K562 (cell line): ENCODE measurements around the gene WHAMM. TPM values are rescaled to one million over a fixed set of nuclear protein-coding genes. Genes with fewer than 3 reads are reported as not detected.

Experiments used
- BACH1 ChIP-seq: fragments of 200-800 bp; sonication (Bioruptor generic); IDR thresholded peaks from 2 replicates; pipeline ENCODE4 v1.6.1; 2016; ENCODE audit warnings: missing genetic modification characterization, missing compliant biosample characterization
- BCOR ChIP-seq: fragments of 450-650 bp; IDR thresholded peaks from 2 replicates; pipeline ENCODE4 v1.6.1; 2016
- BRD9 ChIP-seq: fragments of 450-650 bp; IDR thresholded peaks from 2 replicates; pipeline ENCODE4 v1.6.1; 2018; ENCODE audit warnings: low read depth; ENCODE audit not compliant: partially characterized antibody
- CBFA2T2 ChIP-seq: fragments of 450-650 bp; conservative IDR thresholded peaks from 2 replicates; pipeline ENCODE4 v1.6.1; 2017; ENCODE audit warnings: mild to moderate bottlenecking
- CBFB ChIP-seq: sonication (generic); formaldehyde crosslinking; IDR thresholded peaks from 2 replicates; pipeline ENCODE4 v1.4.0; 2020; ENCODE audit warnings: mild to moderate bottlenecking, missing genetic modification reagents
- GATA2 ChIP-seq: sonication (generic); formaldehyde crosslinking; IDR thresholded peaks from 2 replicates; pipeline ENCODE4 v1.4.0; 2020; ENCODE audit warnings: mild to moderate bottlenecking, missing genetic modification reagents
- HLTF ChIP-seq: fragments of 450-650 bp; IDR thresholded peaks from 2 replicates; pipeline ENCODE4 v1.6.1; 2016
- HMGN3 ChIP-seq: IDR thresholded peaks from 2 replicates; pipeline ENCODE4 v1.6.1; 2011; ENCODE audit warnings: borderline replicate concordance, low read depth, mild to moderate bottlenecking, mixed read lengths, low read length; ENCODE audit not compliant: insufficient read length; ENCODE audit errors: extremely low read depth
- HNRNPK ChIP-seq: fragments of 200-400 bp; formaldehyde crosslinking; IDR thresholded peaks from one replicate; pipeline ENCODE4 v1.6.1; 2018; ENCODE audit warnings: mild to moderate bottlenecking, low read depth, low read length; ENCODE audit not compliant: poor library complexity, severe bottlenecking
- IRF1 ChIP-seq: sonication (generic); formaldehyde crosslinking; IDR thresholded peaks from 2 replicates; pipeline ENCODE4 v1.8.0; 2022; ENCODE audit warnings: missing genetic modification reagents, mild to moderate bottlenecking, borderline replicate concordance
- JUND ChIP-seq, 2 experiments: IDR thresholded peaks; 2 replicates in 1 of 2; 3 replicates in 1 of 2; pipeline ENCODE4 v1.6.1; 2011; ENCODE audit warnings: borderline replicate concordance in 2 of 2, low read depth in 2 of 2, low read length in 2 of 2, improper control_type of control experiment in 1 of 2, missing biosample characterization in 1 of 2, missing genetic modification characterization in 1 of 2, missing genetic modification reagents in 1 of 2
- MECOM ChIP-seq: fragments of 250-450 bp; sonication (Bioruptor Pico); IDR thresholded peaks from 2 replicates; pipeline ENCODE4 v1.8.0; 2022; ENCODE audit warnings: inconsistent platforms
- RHOXF2B ChIP-seq: fragments of 250-450 bp; sonication (Bioruptor Pico); conservative IDR thresholded peaks from 2 replicates; pipeline ENCODE4 v1.5.1; 2021
- SRF ChIP-seq, 2 experiments: fragments of 250-450, 450-650 bp in 1 of 2; sonication (Bioruptor Pico) in 1 of 2; sonication (generic) in 1 of 2; formaldehyde crosslinking; IDR thresholded peaks; 2 replicates each; pipeline versions ENCODE4 v1.5.0 to v1.5.1; 2020 to 2022; ENCODE audit warnings: mild to moderate bottlenecking in 1 of 2, missing genetic modification reagents in 1 of 2
- TBP ChIP-seq: optimal IDR thresholded peaks from 2 replicates; pipeline ENCODE3; 2011; ENCODE audit warnings: low read depth, low read length, improper control_type of control experiment
- TFAP4 ChIP-seq: sonication (generic); formaldehyde crosslinking; IDR thresholded peaks from 2 replicates; pipeline ENCODE4 v1.8.0; 2022; ENCODE audit warnings: missing genetic modification reagents, mild to moderate bottlenecking, moderate library complexity, borderline replicate concordance
- TSC22D4 ChIP-seq: fragments of 450-650 bp; IDR thresholded peaks from 2 replicates; pipeline ENCODE4 v1.6.1; 2016; ENCODE audit warnings: missing genetic modification characterization, missing biosample characterization, control low read depth
- XRCC4 ChIP-seq: IDR thresholded peaks from one replicate; pipeline ENCODE4 v1.6.1; 2011; ENCODE audit not compliant: insufficient read depth, insufficient read length; ENCODE audit errors: extremely low read depth
- ZBTB7A ChIP-seq: IDR thresholded peaks from 2 replicates; pipeline ENCODE4 v1.6.1; 2011; ENCODE audit warnings: low read depth, mild to moderate bottlenecking, low read length, moderate library complexity, borderline replicate concordance; ENCODE audit not compliant: control insufficient read depth
- ZNF121 ChIP-seq: sonication (generic); formaldehyde crosslinking; conservative IDR thresholded peaks from 2 replicates; pipeline ENCODE4 v1.8.0; 2022; ENCODE audit warnings: missing genetic modification reagents
- ZNF408 ChIP-seq: fragments of 250-450 bp; sonication (Bioruptor Pico); IDR thresholded peaks from 2 replicates; pipeline ENCODE4 v1.4.0; 2020; ENCODE audit warnings: low read depth, mild to moderate bottlenecking, moderate library complexity
- ZNF436 ChIP-seq: fragments of 250-450, 450-650 bp; sonication (Bioruptor Pico); formaldehyde crosslinking; IDR thresholded peaks from 2 replicates; pipeline ENCODE4 v1.7.0; 2020; ENCODE audit warnings: mild to moderate bottlenecking
- polyA plus RNA-seq, 8 experiments: library from polyadenylated mRNA; depleted of rRNA in 4 of 8; stranded (reverse) in 5 of 8; unstranded in 3 of 8; fragments of >200 nt; fragmentation: Nextera tagmentation in 2 of 8; fragmentation: Illumina TruSeq in 1 of 8; extraction: Ambion mirVana in 2 of 8; extraction: Trizol in 1 of 8; gene quantifications; 2 replicates each; pipeline versions ENCODE4 v1.2.1 to v1.2.3, GENCODE V29; 2011 to 2014; ENCODE audit warnings: inconsistent platforms in 1 of 8, missing spikeins in 1 of 8
- total RNA-seq, 7 experiments: library from RNA; depleted of rRNA in 6 of 7; stranded (reverse); fragments of >200 nt in 6 of 7; fragmentation: Illumina TruSeq in 2 of 7; extraction: Trizol in 2 of 7; gene quantifications; 2 replicates each; pipeline versions ENCODE4 v1.2.1 to v1.2.3, GENCODE V29; 2011 to 2021; ENCODE audit warnings: low replicate concordance in 1 of 7
- TF ChIP-seq, protein P1 (sequence below): fragments of 450-650 bp; formaldehyde crosslinking; IDR thresholded peaks from 2 replicates; pipeline ENCODE4 v1.4.0; 2020; ENCODE audit warnings: mild to moderate bottlenecking
- TF ChIP-seq, protein P2 (sequence below): fragments of 450-650 bp; formaldehyde crosslinking; IDR thresholded peaks from 2 replicates; pipeline ENCODE4 v1.4.0; 2022; ENCODE audit warnings: missing genetic modification characterization
- TF ChIP-seq, protein P3 (sequence below): fragments of 250-450 bp; sonication (Bioruptor Pico); IDR thresholded peaks from 2 replicates; pipeline ENCODE4 v1.8.0; 2022; ENCODE audit warnings: moderate library complexity, mild to moderate bottlenecking, inconsistent platforms

Gene WHAMM
- total and polyA plus RNA-seq, 9 of the 15 experiments (the other 6 are each of a cell fraction or from before 2014, with no cell fraction given) = 2.0 to 4.8 (median 3.6) TPM

DNA sequence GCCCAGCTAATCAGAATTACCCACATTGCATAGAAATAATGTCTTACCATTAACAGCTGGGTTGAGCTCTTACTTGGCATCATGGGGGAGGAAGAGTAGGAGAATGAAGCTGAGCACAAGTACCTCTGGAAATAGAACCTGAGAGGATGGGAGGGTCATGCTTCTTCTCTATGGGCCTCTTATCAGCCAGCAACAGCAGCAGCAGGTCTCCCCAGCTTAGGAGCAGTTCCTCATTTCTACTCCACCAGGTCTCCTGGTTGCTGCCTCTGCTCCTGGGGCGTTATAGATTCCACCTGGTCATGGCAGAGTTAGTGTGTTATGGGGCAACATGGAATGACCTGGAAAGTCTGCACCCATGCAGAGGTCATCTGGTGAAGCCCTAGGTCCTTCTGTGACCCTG is 6.9 kb upstream of the WHAMM start (continued):
- TF ChIP-seq ZNF121 (CRISPR knock-in tag) (no peak), SRF (CRISPR knock-in tag; IDR thresholded peaks at IDR 0.05) (no peak; a peak in 1 of 4 replicates), HLTF (no peak), RHOXF2B (CRISPR knock-in tag) (no peak), MECOM (CRISPR knock-in tag) (no peak), ZBTB7A (no peak), HMGN3 (no peak), IRF1 (CRISPR knock-in tag) (no peak), BRD9 (no peak), GATA2 (CRISPR knock-in tag) (peak; percentile 85), BACH1 (no peak), HNRNPK (no peak), TFAP4 (CRISPR knock-in tag) (peak; percentile 67; the same call in 1 of the 2 replicates), JUND (IDR thresholded peaks at IDR 0.05; ENCODE audit: borderline replicate concordance, low read depth, low read length) (peak; percentile 30; the same call in 1 of the 2 replicates), JUND (tag; IDR thresholded peaks at IDR 0.05; ENCODE audit: borderline replicate concordance, low read depth, low read length) (peak; percentile 49; the same call in 1 of the 3 replicates), TBP (no peak), XRCC4 (no peak), BCOR (0 out of 2 replicates have a peak, but pooled peaks have one; percentile 16), ZNF408 (CRISPR knock-in tag) (no peak), CBFB (CRISPR knock-in tag) (no peak), CBFA2T2 (peak; percentile 90), TSC22D4 (tag) (no peak), ZNF436 (CRISPR knock-in tag) (no peak)
- TF ChIP-seq, protein P1, sequence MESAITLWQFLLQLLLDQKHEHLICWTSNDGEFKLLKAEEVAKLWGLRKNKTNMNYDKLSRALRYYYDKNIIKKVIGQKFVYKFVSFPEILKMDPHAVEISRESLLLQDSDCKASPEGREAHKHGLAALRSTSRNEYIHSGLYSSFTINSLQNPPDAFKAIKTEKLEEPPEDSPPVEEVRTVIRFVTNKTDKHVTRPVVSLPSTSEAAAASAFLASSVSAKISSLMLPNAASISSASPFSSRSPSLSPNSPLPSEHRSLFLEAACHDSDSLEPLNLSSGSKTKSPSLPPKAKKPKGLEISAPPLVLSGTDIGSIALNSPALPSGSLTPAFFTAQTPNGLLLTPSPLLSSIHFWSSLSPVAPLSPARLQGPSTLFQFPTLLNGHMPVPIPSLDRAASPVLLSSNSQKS = no peak
- TF ChIP-seq, protein P2, sequence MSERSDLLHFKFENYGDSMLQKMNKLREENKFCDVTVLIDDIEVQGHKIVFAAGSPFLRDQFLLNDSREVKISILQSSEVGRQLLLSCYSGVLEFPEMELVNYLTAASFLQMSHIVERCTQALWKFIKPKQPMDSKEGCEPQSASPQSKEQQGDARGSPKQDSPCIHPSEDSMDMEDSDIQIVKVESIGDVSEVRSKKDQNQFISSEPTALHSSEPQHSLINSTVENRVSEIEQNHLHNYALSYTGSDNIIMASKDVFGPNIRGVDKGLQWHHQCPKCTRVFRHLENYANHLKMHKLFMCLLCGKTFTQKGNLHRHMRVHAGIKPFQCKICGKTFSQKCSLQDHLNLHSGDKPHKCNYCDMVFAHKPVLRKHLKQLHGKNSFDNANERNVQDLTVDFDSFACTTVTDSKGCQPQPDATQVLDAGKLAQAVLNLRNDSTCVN (CRISPR knock-in tag) = no peak
- TF ChIP-seq, protein P3, sequence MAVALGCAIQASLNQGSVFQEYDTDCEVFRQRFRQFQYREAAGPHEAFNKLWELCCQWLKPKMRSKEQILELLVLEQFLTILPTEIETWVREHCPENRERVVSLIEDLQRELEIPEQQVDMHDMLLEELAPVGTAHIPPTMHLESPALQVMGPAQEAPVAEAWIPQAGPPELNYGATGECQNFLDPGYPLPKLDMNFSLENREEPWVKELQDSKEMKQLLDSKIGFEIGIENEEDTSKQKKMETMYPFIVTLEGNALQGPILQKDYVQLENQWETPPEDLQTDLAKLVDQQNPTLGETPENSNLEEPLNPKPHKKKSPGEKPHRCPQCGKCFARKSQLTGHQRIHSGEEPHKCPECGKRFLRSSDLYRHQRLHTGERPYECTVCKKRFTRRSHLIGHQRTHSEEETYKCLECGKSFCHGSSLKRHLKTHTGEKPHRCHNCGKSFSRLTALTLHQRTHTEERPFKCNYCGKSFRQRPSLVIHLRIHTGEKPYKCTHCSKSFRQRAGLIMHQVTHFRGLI (CRISPR knock-in tag) = no peak
